Measurements from ENCODE around the gene TNFRSF14. TPM values are rescaled to one million over a fixed set of nuclear protein-coding genes. Genes with fewer than 3 reads are reported as not detected.

The TNFRSF14 gene
- total and polyA plus RNA-seq, 9 of the 15 experiments (the other 6 are each of a cell fraction or from before 2014, with no cell fraction given) = 0.11 to 2.3 (median 0.68) TPM; not detected in 2

GRCh38 chr1:2526824-2527555 lies 29.2 kb upstream of the TNFRSF14 start (continued):
- TF ChIP-seq BCLAF1 (IDR thresholded peaks at IDR 0.05; ENCODE audit: borderline replicate concordance in 1 of 2, control insufficient read depth in 1 of 2, low read depth in 2 of 2, low read length in 1 of 2) = no peak
- TF ChIP-seq MYNN (IDR thresholded peaks at IDR 0.05) = peak; percentile 92
- TF ChIP-seq MYNN (CRISPR knock-in tag; IDR thresholded peaks at IDR 0.05) = no peak
- TF ChIP-seq STAT5A (IDR thresholded peaks at IDR 0.05; ENCODE audit: borderline replicate concordance, low read length) = no peak
- no peak for TF ChIP-seq THAP7 (CRISPR knock-in tag; IDR thresholded peaks at IDR 0.05)
- no peak for TF ChIP-seq ZEB2 (IDR thresholded peaks at IDR 0.05)
- TF ChIP-seq ZNF707 (CRISPR knock-in tag; conservative IDR thresholded peaks at IDR 0.05) = no peak
- TF ChIP-seq CREB5 (CRISPR knock-in tag; IDR thresholded peaks at IDR 0.05) = no peak
- TF ChIP-seq ZNF165 (CRISPR knock-in tag; IDR thresholded peaks at IDR 0.05; ENCODE audit: borderline replicate concordance) = 0 out of 2 replicates have a peak, but pooled peaks have one; percentile 40
- TF ChIP-seq PKNOX1 (IDR thresholded peaks at IDR 0.05) = no peak
- TF ChIP-seq PPARD (CRISPR knock-in tag; IDR thresholded peaks at IDR 0.05) = no peak
- TF ChIP-seq E2F5 (CRISPR knock-in tag; IDR thresholded peaks at IDR 0.05) = no peak
- TF ChIP-seq ZNF384 (IDR thresholded peaks at IDR 0.05; ENCODE audit: low read depth, low read length) = no peak
- no peak for TF ChIP-seq ZNF778 (CRISPR knock-in tag; IDR thresholded peaks at IDR 0.05)
- TF ChIP-seq ZNF740 (CRISPR knock-in tag; IDR thresholded peaks at IDR 0.05) = no peak
- no peak for TF ChIP-seq ZNF740 (tag; IDR thresholded peaks at IDR 0.05)
- TF ChIP-seq USF1 (CRISPR knock-in tag; IDR thresholded peaks at IDR 0.05) = peak; percentile 63
